Chondrocyte (in vitro differentiated cells): ENCODE results near the gene ZNF319. TPM values are rescaled to one million over a fixed set of nuclear protein-coding genes. Genes with fewer than 3 reads are reported as not detected.
A peak's percentile ranks its signal among the peaks of the same experiment; 100 is the strongest.

Experiments
- DNase-seq: peaks from one replicate; pipeline ENCODE4 v3.0.0; 2021; ENCODE audit warnings: mixed read lengths, low spot score
- H3K27ac Mint-ChIP-seq: one replicate; pipeline ENCODE4 v1.8.0; 2021; ENCODE audit warnings: mild to moderate bottlenecking, moderate library complexity, mixed read lengths; ENCODE audit not compliant: unreplicated experiment
- H3K27me3 Mint-ChIP-seq: 2 replicates; pipeline ENCODE4 v1.8.0; 2021; ENCODE audit warnings: low read depth, mixed read lengths
- H3K36me3 Mint-ChIP-seq: 2 replicates; pipeline ENCODE4 v1.8.0; 2021; ENCODE audit warnings: low read depth, mixed read lengths
- H3K4me1 Mint-ChIP-seq: 2 replicates; pipeline ENCODE4 v1.8.0; 2021; ENCODE audit warnings: low read depth, mild to moderate bottlenecking, mixed read lengths
- H3K4me3 Mint-ChIP-seq: one replicate; pipeline ENCODE4 v1.8.0; 2021; ENCODE audit warnings: mild to moderate bottlenecking, moderate library complexity, mixed read lengths; ENCODE audit not compliant: unreplicated experiment
- H3K9me3 Mint-ChIP-seq: 2 replicates; pipeline ENCODE4 v1.8.0; 2021; ENCODE audit warnings: low read depth, mixed read lengths
- total RNA-seq: library from RNA; stranded (reverse); gene quantifications from 3 replicates; pipeline ENCODE4 v1.2.1, GENCODE V29; 2021
- TF ChIP-seq, protein P1 (sequence below): fragments of 200-600 bp; sonication (generic); IDR thresholded peaks from 2 replicates; pipeline ENCODE4 v1.5.0; 2021; ENCODE audit warnings: antibody characterized with exemption, mild to moderate bottlenecking, moderate library complexity

The ZNF319 gene
- total RNA-seq, 1 donor from 2014 or later = 12.0 TPM

DNA sequence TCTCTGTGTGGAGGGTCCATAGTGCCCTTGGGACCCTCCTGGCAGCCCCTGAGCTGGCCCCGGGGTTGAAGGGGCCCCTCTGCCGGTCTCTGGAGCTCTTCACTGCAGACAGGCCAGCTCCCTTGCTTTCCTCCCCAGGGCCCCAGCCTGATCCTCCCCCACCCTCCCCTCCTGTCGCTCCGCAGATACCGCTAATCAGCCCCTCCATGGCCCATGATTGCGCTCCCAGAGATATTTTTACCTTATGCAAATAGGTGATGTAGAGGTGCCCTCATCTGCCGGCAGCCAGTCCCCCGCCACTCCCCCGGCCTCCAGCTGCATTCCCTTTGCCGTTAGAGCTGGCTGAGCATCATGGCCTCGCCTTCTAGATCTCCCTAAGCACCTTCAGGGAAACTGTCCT, 34.3 kb upstream of the ZNF319 start:
- H3K27ac Mint-ChIP-seq = no peak overlapping the region
- H3K4me3 Mint-ChIP-seq = no peak overlapping the region
- TF ChIP-seq, protein P1, sequence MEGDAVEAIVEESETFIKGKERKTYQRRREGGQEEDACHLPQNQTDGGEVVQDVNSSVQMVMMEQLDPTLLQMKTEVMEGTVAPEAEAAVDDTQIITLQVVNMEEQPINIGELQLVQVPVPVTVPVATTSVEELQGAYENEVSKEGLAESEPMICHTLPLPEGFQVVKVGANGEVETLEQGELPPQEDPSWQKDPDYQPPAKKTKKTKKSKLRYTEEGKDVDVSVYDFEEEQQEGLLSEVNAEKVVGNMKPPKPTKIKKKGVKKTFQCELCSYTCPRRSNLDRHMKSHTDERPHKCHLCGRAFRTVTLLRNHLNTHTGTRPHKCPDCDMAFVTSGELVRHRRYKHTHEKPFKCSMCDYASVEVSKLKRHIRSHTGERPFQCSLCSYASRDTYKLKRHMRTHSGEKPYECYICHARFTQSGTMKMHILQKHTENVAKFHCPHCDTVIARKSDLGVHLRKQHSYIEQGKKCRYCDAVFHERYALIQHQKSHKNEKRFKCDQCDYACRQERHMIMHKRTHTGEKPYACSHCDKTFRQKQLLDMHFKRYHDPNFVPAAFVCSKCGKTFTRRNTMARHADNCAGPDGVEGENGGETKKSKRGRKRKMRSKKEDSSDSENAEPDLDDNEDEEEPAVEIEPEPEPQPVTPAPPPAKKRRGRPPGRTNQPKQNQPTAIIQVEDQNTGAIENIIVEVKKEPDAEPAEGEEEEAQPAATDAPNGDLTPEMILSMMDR = no peak
- DNase-seq = no peak
- H3K27me3 Mint-ChIP-seq = no peaks in the 10 kb centered on the region
- H3K4me1 Mint-ChIP-seq = no peaks in the 10 kb centered on the region
- H3K36me3 Mint-ChIP-seq = peaks cover 3% of the 10 kb centered on the region
- no peaks in the 10 kb centered on the region for H3K9me3 Mint-ChIP-seq

GRCh38 chr16:58034128-58034685, 33.7 kb upstream of the ZNF319 start:
- peaks cover 3% of the 10 kb centered on the region for H3K36me3 Mint-ChIP-seq

GRCh38 chr16:58032710-58033293, 32.3 kb upstream of the ZNF319 start:
- H3K4me1 Mint-ChIP-seq = no peaks in the 10 kb centered on the region
- no peak overlapping the region for H3K4me3 Mint-ChIP-seq
- peak; percentile 79 for DNase-seq
- H3K27ac Mint-ChIP-seq = no peak overlapping the region
- no peaks in the 10 kb centered on the region for H3K9me3 Mint-ChIP-seq
- no peaks in the 10 kb centered on the region for H3K27me3 Mint-ChIP-seq
- TF ChIP-seq, protein P1 = no peak
- peaks cover 1% of the 10 kb centered on the region for H3K36me3 Mint-ChIP-seq

More at GRCh38 chr16:58034128-58034685, 33.7 kb upstream of the ZNF319 start:
- Mint-ChIP-seq H3K4me3 (no peak overlapping the region), H3K27ac (no peak overlapping the region), H3K9me3 (no peaks in the 10 kb centered on the region), H3K27me3 (no peaks in the 10 kb centered on the region), H3K4me1 (no peaks in the 10 kb centered on the region)
- TF ChIP-seq, protein P1 = no peak
- peak; percentile 56 for DNase-seq

- H3K36me3 Mint-ChIP-seq = no peaks in the 10 kb centered on the region
- H3K4me3 Mint-ChIP-seq = no peak overlapping the region
- no peak overlapping the region for H3K27ac Mint-ChIP-seq
Observed at GRCh38 chr16:58031016-58031800, 30.7 kb upstream of the ZNF319 start.

More at GRCh38 chr16:58031016-58031800, 30.7 kb upstream of the ZNF319 start:
- TF ChIP-seq, protein P1 = no peak
- Mint-ChIP-seq H3K9me3 (no peaks in the 10 kb centered on the region), H3K4me1 (no peaks in the 10 kb centered on the region), H3K27me3 (no peaks in the 10 kb centered on the region)
- DNase-seq = peak; percentile 63
